GM12891 (cell line): ENCODE measurements around the gene UBE2H.

Experiments
- POLR2A ChIP-seq: IDR thresholded peaks from 2 replicates; pipeline ENCODE4 v1.6.1; 2011; ENCODE audit warnings: low read depth, low read length, control low read depth
- POLR2AphosphoS5 ChIP-seq: IDR thresholded peaks from 2 replicates; pipeline ENCODE4 v1.6.1; 2011; ENCODE audit warnings: low read depth, low read length, control low read depth
- POU2F2 ChIP-seq: IDR thresholded peaks from 2 replicates; pipeline ENCODE4 v1.6.1; 2011; ENCODE audit warnings: low read depth, mild to moderate bottlenecking, control low read depth, low read length, moderate library complexity
- SPI1 ChIP-seq: IDR thresholded peaks from 2 replicates; pipeline ENCODE4 v1.6.1; 2011; ENCODE audit warnings: low read depth, low read length, control low read depth
- TAF1 ChIP-seq: IDR thresholded peaks from 2 replicates; pipeline ENCODE4 v1.6.1; 2011; ENCODE audit warnings: low read depth, low read length, control low read depth

DNA sequence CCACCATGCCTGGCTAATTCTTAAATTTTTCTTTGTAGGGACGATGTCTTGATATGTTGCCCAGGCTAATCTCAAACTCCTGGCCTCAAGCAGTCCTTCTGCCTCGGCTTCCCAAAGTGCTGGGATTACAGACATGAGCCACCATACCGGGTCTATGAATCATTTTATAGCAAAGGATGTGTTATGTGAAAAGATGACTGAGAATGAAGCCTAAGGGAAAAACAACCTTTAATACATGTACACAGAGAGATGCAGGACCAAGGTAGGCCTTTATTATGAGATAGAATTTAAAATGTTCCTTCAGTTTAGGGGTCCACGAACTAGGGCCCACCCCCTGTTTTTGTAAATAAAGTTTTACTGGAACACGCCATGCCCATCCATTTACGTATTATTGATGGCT is 41.0 kb downstream of the UBE2H start:
- no peak for TF ChIP-seq TAF1
- TF ChIP-seq POLR2AphosphoS5: no peak
- no peak for TF ChIP-seq SPI1
- no peak for TF ChIP-seq POLR2A
- TF ChIP-seq POU2F2: no peak
